ENCODE data around the gene TEX22. TPM values are rescaled to one million over a fixed set of nuclear protein-coding genes. Genes with fewer than 3 reads are reported as not detected.

Gene TEX22, protein sequence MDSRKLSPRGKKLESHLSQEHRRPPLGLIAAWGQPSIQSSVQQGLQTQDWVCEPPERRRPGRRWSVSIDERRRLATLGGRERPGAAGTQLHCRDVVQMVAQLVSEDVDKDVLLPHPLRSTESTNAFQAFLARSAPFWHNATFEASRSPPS
- polyA plus RNA-seq: under 1 TPM in 2 of 4 donors, not detected in 2; 0.22 to 0.68 TPM
- long read RNA-seq, donor 1: 0 reads
- long read RNA-seq, donor 2: 0 reads
- long read RNA-seq, donor 3, partial matches to known transcripts: 8 of 8 reads
- long read RNA-seq, donor 3, other reads (novel, unspliced or antisense): 0 of 8 reads
- long read RNA-seq, donor 4: 0 reads
- long read RNA-seq, donor 5: 0 reads
- long read RNA-seq, donor 6: 0 reads
- long read RNA-seq, donor 7: 0 reads
- long read RNA-seq, donor 8: 0 reads
- long read RNA-seq, donor 9: 0 reads
- long read RNA-seq, donor 10: 0 reads

- Histone ChIP-seq H3K4me3 (ENCODE audit: low read depth in 1 of 3, low read length in 3 of 3) (peak within 1 kb of the TSS; percentile 71 to 98 (median 75)), H3K4me1 (ENCODE audit: control insufficient read depth in 3 of 3, insufficient read depth in 2 of 3, low read depth in 1 of 3, low read length in 2 of 3) (peaks cover 3 to 7% (median 4%) of the 10 kb centered on the region in 3 donors), H3K36me3 (ENCODE audit: control insufficient read depth in 3 of 3, insufficient read depth in 2 of 3, low read depth in 1 of 3, low read length in 3 of 3) (peaks cover 0 to 31% (median 0%) of the 10 kb centered on the region in 3 donors), H3K9me3 (ENCODE audit: control insufficient read depth in 2 of 2, insufficient read depth in 1 of 2, low read depth in 1 of 2, low read length in 1 of 2) (peaks cover 0 to 33% of the 10 kb centered on the region in 2 donors), H3K27me3 (ENCODE audit: control insufficient read depth in 3 of 3, insufficient read depth in 3 of 3, low read length in 3 of 3) (no peaks in the 10 kb centered on the region), H3K27ac (ENCODE audit: low read depth in 1 of 3, low read length in 2 of 3) (peak within 1 kb of the TSS; percentile 68 to 91 (median 69))
- FAIRE-seq: no peak
- WGBS, 3 donors: 1% methylated on average over 45 to 77 of the region's 77 CpGs
- peak; percentile 73 to 93 for DNase-seq
Observed at GRCh38 chr14:105398044-105398725, at the start of gene TEX22. TSS of gene TEX22 (plus strand) at chr14:105398538. CDS start at chr14:105399341, 803 bp downstream.

DNA sequence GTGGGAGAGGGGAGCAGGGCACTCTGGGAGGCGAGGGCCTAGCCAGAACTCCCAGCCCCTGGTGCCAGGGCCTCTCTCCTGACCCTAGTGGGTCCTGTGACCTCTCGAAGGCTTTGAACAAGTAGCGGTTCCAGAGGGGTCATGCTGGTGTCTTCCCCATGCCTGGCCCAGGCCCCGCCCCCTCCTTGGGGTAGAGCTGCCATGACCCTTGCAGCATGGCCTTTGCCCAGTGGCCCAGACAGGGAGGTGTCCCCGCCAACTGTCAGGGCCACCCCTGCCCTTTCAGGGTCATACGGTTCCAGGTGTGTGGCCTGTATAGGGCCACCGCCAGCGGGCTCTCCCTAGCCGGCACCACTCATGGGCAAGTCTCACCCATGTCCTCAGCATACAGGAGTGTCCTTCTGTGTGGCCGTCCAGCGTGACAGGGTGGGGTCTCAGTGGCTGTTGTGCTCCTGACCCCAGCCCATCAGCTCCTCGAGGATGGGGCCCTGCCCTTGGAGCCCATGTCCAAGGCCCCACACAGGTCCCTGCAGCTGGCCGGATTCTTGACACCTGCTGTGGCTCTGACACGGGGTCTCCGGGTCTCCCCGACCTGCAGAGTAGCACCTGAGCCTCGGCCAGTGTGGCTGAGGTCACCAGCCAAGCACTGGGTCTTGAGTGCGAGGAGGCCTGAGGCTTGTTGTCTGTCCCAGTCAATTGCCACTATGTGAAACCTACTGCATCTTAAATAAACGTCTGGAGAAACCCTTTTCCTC is 49.2 kb upstream of the TEX22 start:
- H3K4me3 ChIP-seq (ENCODE audit: low read depth in 1 of 3, low read length in 3 of 3): no peak overlapping the region
- peaks cover 0 to 3% (median 0%) of the 10 kb centered on the region in 3 donors for H3K4me1 ChIP-seq (ENCODE audit: control insufficient read depth in 3 of 3, insufficient read depth in 2 of 3, low read depth in 1 of 3, low read length in 2 of 3)
- no peaks in the 10 kb centered on the region for H3K27me3 ChIP-seq (ENCODE audit: control insufficient read depth in 3 of 3, insufficient read depth in 3 of 3, low read length in 3 of 3)
- H3K27ac ChIP-seq (ENCODE audit: low read depth in 1 of 3, low read length in 2 of 3): no peak overlapping the region
- peaks cover 0 to 8% of the 10 kb centered on the region in 2 donors for H3K9me3 ChIP-seq (ENCODE audit: control insufficient read depth in 2 of 2, insufficient read depth in 1 of 2, low read depth in 1 of 2, low read length in 1 of 2)
- peaks cover 0 to 38% (median 0%) of the 10 kb centered on the region in 3 donors for H3K36me3 ChIP-seq (ENCODE audit: control insufficient read depth in 3 of 3, insufficient read depth in 2 of 3, low read depth in 1 of 3, low read length in 3 of 3)
- FAIRE-seq (no peak), DNase-seq (no peak)
- WGBS, 3 donors: 90 to 93% (median 91%) methylated on average over 17 to 19 of the region's 19 CpGs

DNA sequence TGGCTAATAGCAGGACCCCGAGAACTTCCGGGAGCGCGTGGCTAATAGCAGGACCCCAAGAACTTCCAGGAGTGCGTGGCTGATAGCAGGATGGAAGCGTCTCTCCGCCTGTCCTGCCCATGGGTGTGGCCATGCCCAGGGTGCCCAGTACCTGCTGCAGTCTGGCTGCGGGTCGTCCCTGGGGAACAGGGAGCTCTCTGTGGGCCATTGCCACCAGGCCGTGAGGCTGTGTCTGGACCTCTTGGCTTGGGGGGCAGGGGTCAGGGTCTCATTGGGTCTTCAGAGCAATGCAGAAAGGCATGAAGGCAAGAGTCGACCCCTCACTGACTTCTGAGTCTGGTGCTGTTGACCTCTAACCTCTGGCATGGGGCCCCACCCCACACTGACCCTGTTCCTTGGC is 48.3 kb upstream of the TEX22 start:
- Histone ChIP-seq H3K9me3 (ENCODE audit: control insufficient read depth in 2 of 2, insufficient read depth in 1 of 2, low read depth in 1 of 2, low read length in 1 of 2) (peaks cover 0 to 5% of the 10 kb centered on the region in 2 donors), H3K27me3 (ENCODE audit: control insufficient read depth in 3 of 3, insufficient read depth in 3 of 3, low read length in 3 of 3) (no peaks in the 10 kb centered on the region), H3K4me3 (ENCODE audit: low read depth in 1 of 3, low read length in 3 of 3) (no peak overlapping the region), H3K4me1 (ENCODE audit: control insufficient read depth in 3 of 3, insufficient read depth in 2 of 3, low read depth in 1 of 3, low read length in 2 of 3) (peaks cover 0 to 3% (median 0%) of the 10 kb centered on the region in 3 donors), H3K27ac (ENCODE audit: low read depth in 1 of 3, low read length in 2 of 3) (no peak overlapping the region), H3K36me3 (ENCODE audit: control insufficient read depth in 3 of 3, insufficient read depth in 2 of 3, low read depth in 1 of 3, low read length in 3 of 3) (peaks cover 0 to 47% (median 0%) of the 10 kb centered on the region in 3 donors)
- DNase-seq (no peak), FAIRE-seq (no peak)
- WGBS, 3 donors: 82 to 87% (median 87%) methylated on average over 11 of the region's 11 CpGs

DNA sequence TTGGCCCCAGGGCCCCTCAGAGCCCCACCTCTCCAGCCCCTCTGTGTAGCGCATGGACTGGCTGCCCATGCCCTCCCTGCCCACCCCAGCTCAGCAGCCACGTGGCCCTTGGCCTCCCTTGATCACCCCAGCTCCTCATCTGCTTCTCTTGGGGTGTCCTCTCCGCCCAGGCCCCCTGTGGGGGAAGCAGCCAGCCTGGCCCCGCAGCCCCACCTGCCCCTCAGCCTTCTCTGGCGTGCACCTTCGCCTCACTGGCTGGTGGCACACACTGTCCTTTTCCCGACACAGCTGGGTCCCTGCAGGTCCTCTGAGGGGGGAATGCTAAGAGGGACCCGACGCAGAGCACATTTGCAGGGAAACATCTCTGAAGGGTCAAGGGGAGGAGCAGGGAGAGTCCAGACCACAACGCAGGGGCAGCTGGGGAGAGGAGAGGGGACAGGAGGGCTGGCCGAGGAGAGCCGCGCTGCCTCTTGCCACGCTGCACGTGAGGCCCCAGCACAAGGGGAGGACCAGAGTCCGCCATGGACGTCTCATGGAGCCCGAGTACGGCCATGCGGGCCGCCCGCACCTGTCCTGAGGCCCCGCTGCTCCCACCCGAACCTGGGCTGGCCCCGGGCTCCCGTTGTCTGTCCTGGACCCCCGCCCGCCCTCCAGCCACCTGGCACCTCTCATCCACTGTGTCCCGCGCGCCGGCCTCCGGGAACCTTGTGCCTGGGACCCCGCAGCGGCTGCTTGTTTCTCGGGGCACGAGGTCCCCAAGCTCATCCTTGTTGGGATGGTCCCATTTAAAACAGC is 47.7 kb upstream of the TEX22 start:
- Histone ChIP-seq H3K27me3 (ENCODE audit: control insufficient read depth in 3 of 3, insufficient read depth in 3 of 3, low read length in 3 of 3) (no peaks in the 10 kb centered on the region), H3K27ac (ENCODE audit: low read depth in 1 of 3, low read length in 2 of 3) (no peak overlapping the region), H3K4me1 (ENCODE audit: control insufficient read depth in 3 of 3, insufficient read depth in 2 of 3, low read depth in 1 of 3, low read length in 2 of 3) (peaks cover 0 to 3% (median 0%) of the 10 kb centered on the region in 3 donors), H3K4me3 (ENCODE audit: low read depth in 1 of 3, low read length in 3 of 3) (no peak overlapping the region), H3K36me3 (ENCODE audit: control insufficient read depth in 3 of 3, insufficient read depth in 2 of 3, low read depth in 1 of 3, low read length in 3 of 3) (peaks cover 0 to 53% (median 0%) of the 10 kb centered on the region in 3 donors), H3K9me3 (ENCODE audit: control insufficient read depth in 2 of 2, insufficient read depth in 1 of 2, low read depth in 1 of 2, low read length in 1 of 2) (no peaks in the 10 kb centered on the region)
- FAIRE-seq: no peak
- WGBS, 3 donors: 92 to 95% (median 94%) methylated on average over 31 to 37 of the region's 37 CpGs
- DNase-seq: no peak

GRCh38 chr14:105351410-105351809 is 46.9 kb upstream of the TEX22 start:
- Histone ChIP-seq H3K4me1 (ENCODE audit: control insufficient read depth in 3 of 3, insufficient read depth in 2 of 3, low read depth in 1 of 3, low read length in 2 of 3) (peaks cover 0 to 3% (median 0%) of the 10 kb centered on the region in 3 donors), H3K9me3 (ENCODE audit: control insufficient read depth in 2 of 2, insufficient read depth in 1 of 2, low read depth in 1 of 2, low read length in 1 of 2) (no peaks in the 10 kb centered on the region), H3K27ac (ENCODE audit: low read depth in 1 of 3, low read length in 2 of 3) (no peak overlapping the region), H3K4me3 (ENCODE audit: low read depth in 1 of 3, low read length in 3 of 3) (no peak overlapping the region), H3K27me3 (ENCODE audit: control insufficient read depth in 3 of 3, insufficient read depth in 3 of 3, low read length in 3 of 3) (no peaks in the 10 kb centered on the region), H3K36me3 (ENCODE audit: control insufficient read depth in 3 of 3, insufficient read depth in 2 of 3, low read depth in 1 of 3, low read length in 3 of 3) (peaks cover 0 to 61% (median 0%) of the 10 kb centered on the region in 3 donors)
- DNase-seq (no peak), FAIRE-seq (no peak)
- 83 to 94% (median 85%) methylated on average over 3 of the region's 3 CpGs for WGBS, 3 donors

- H3K36me3 ChIP-seq (ENCODE audit: control insufficient read depth in 3 of 3, insufficient read depth in 2 of 3, low read depth in 1 of 3, low read length in 3 of 3): peaks cover 0 to 65% (median 0%) of the 10 kb centered on the region in 3 donors
- DNase-seq (peak; percentile 92 to 95), FAIRE-seq (no peak)
- no peak overlapping the region for H3K4me3 ChIP-seq (ENCODE audit: low read depth in 1 of 3, low read length in 3 of 3)
- peak overlapping the region in 1 of 3 donors; percentile 32 for H3K27ac ChIP-seq (ENCODE audit: low read depth in 1 of 3, low read length in 2 of 3)
- H3K4me1 ChIP-seq (ENCODE audit: control insufficient read depth in 3 of 3, insufficient read depth in 2 of 3, low read depth in 1 of 3, low read length in 2 of 3): peaks cover 0 to 3% (median 0%) of the 10 kb centered on the region in 3 donors
- no peaks in the 10 kb centered on the region for H3K9me3 ChIP-seq (ENCODE audit: control insufficient read depth in 2 of 2, insufficient read depth in 1 of 2, low read depth in 1 of 2, low read length in 1 of 2)
- H3K27me3 ChIP-seq (ENCODE audit: control insufficient read depth in 3 of 3, insufficient read depth in 3 of 3, low read length in 3 of 3): no peaks in the 10 kb centered on the region
- 47 to 62% (median 48%) methylated on average over 25 to 26 of the region's 26 CpGs for WGBS, 3 donors
Observed at GRCh38 chr14:105351920-105352851, 46.2 kb upstream of the TEX22 start.

GRCh38 chr14:105353136-105353535 is 45.2 kb upstream of the TEX22 start:
- Histone ChIP-seq H3K36me3 (ENCODE audit: control insufficient read depth in 3 of 3, insufficient read depth in 2 of 3, low read depth in 1 of 3, low read length in 3 of 3) (peaks cover 0 to 71% (median 0%) of the 10 kb centered on the region in 3 donors), H3K4me3 (ENCODE audit: low read depth in 1 of 3, low read length in 3 of 3) (no peak overlapping the region), H3K27ac (ENCODE audit: low read depth in 1 of 3, low read length in 2 of 3) (no peak overlapping the region), H3K9me3 (ENCODE audit: control insufficient read depth in 2 of 2, insufficient read depth in 1 of 2, low read depth in 1 of 2, low read length in 1 of 2) (no peaks in the 10 kb centered on the region), H3K4me1 (ENCODE audit: control insufficient read depth in 3 of 3, insufficient read depth in 2 of 3, low read depth in 1 of 3, low read length in 2 of 3) (peaks cover 0 to 3% (median 0%) of the 10 kb centered on the region in 3 donors), H3K27me3 (ENCODE audit: control insufficient read depth in 3 of 3, insufficient read depth in 3 of 3, low read length in 3 of 3) (no peaks in the 10 kb centered on the region)
- WGBS, 3 donors: 90 to 95% (median 92%) methylated on average over 10 of the region's 10 CpGs
- no peak for DNase-seq
- no peak for FAIRE-seq

Data from small intestine (tissue), 16 donors.